Sigmoid colon (tissue), 7 donors: ENCODE data around the gene MSGN1. TPM values are rescaled to one million over a fixed set of nuclear protein-coding genes. Genes with fewer than 3 reads are reported as not detected.

Experiments used
- DNase-seq: peaks from one replicate; pipeline ENCODE4 v3.0.0-alpha.2; 2019
- H3K27ac ChIP-seq, 4 donors: fragments of 200-600 bp; sonication (generic); one replicate each; pipeline ENCODE4 v1.5.1; 2016 to 2019; ENCODE audit warnings: mild to moderate bottlenecking in 1 of 4
- H3K27me3 ChIP-seq, 3 donors: fragments of 200-600 bp; sonication (generic); one replicate each; pipeline ENCODE4 v1.5.1; 2019; ENCODE audit warnings: mild to moderate bottlenecking in 1 of 3
- H3K36me3 ChIP-seq, 4 donors: fragments of 200-600 bp; sonication (generic); one replicate each; pipeline ENCODE4 v1.5.1; 2016 to 2019
- H3K4me1 ChIP-seq, 4 donors: fragments of 200-600 bp; sonication (generic); one replicate each; pipeline ENCODE4 v1.5.1; 2017 to 2019
- H3K4me3 ChIP-seq, 4 donors: fragments of 200-600 bp; sonication (generic); one replicate each; pipeline ENCODE4 v1.5.1; 2017 to 2019; ENCODE audit warnings: mild to moderate bottlenecking in 2 of 4, moderate library complexity in 1 of 4
- H3K9me3 ChIP-seq, 4 donors: fragments of 200-600 bp in 3 of 4; sonication (generic) in 3 of 4; one replicate each; pipeline versions ENCODE4 v1.5.1 to v1.6.1; 2013 to 2019
- CTCF ChIP-seq, 4 experiments: fragments of 450-650 bp in 3 of 4; fragments of 200-600 bp in 1 of 4; IDR thresholded peaks; one replicate each; pipeline ENCODE4 v1.5.1; 2016 to 2019; ENCODE audit warnings: antibody characterized with exemption in 4 of 4, mild to moderate bottlenecking in 3 of 4, moderate library complexity in 2 of 4
- EP300 ChIP-seq, 4 donors: sonication (generic); formaldehyde crosslinking; IDR thresholded peaks; one replicate each; pipeline ENCODE4 v1.6.1; 2017; ENCODE audit warnings: antibody characterized with exemption in 4 of 4
- POLR2A ChIP-seq, 2 donors: fragments of 450-650 bp; IDR thresholded peaks; one replicate each; pipeline ENCODE4 v1.6.1; 2016; ENCODE audit warnings: antibody characterized with exemption in 2 of 2, mild to moderate bottlenecking in 2 of 2, moderate library complexity in 2 of 2
- POLR2AphosphoS5 ChIP-seq, 4 donors: sonication (generic); formaldehyde crosslinking; IDR thresholded peaks; one replicate each; pipeline ENCODE4 v1.6.1; 2017; ENCODE audit warnings: antibody characterized with exemption in 4 of 4
- WGBS, 2 donors: extraction: QIAGEN DNeasy Blood & Tissue Kit; methylation state at CpG; one replicate each; pipeline ENCODE4 v1.1.7; 2013; 5-methylcytosine and 5-hydroxymethylcytosine counted together
- intact Hi-C: fragments of 100-400 bp; cut with DNase I; formaldehyde crosslinking; loops from one replicate; pipeline ENCODE4 v1.15.1; 2023
- polyA plus RNA-seq, 3 donors: library from polyadenylated mRNA; stranded (reverse); fragments of 200-250 nt; gene quantifications; one replicate each; pipeline ENCODE4 v1.2.3, GENCODE V29; 2013
- total RNA-seq, 4 donors: library from RNA; depleted of rRNA; stranded (reverse); fragments of >200 nt; gene quantifications; one replicate each; pipeline ENCODE4 v1.1.0, GENCODE V29; 2016
- donor health status: healthy with polysubstance abuse.
- donor health status: Bipolar disorder and iron deficiency.
- donor health status: healthy.

Gene MSGN1
- total and polyA plus RNA-seq, 7 donors: 0.41 TPM; not detected in 6

DNA sequence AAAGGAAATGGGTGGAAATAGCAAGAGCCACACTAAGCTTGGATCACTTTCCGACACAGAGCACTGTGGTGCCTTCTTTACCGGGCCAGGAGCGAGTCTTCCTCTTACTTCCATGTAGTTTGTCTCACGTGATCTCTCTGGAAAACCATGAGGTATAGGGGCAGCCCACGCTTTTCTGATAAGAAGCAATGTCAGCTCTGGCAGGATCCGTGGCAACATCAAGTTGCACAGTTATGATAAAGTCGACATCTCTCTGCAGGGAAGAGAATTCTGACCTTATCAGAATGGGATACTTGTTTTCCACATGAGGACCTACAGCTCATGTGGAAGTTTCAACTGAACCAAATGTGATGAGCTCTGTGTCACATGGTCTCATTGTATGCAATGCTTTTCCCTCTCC, 29.5 kb downstream of the MSGN1 start:
- 93 to 94% methylated on average over 7 of the region's 7 CpGs for WGBS, 2 donors
- intact Hi-C loops: no loop called here
- Histone ChIP-seq H3K9me3 (no peaks in the 10 kb centered on the region), H3K36me3 (no peaks in the 10 kb centered on the region), H3K27me3 (no peaks in the 10 kb centered on the region), H3K4me3 (no peak overlapping the region), H3K27ac (no peak overlapping the region), H3K4me1 (no peaks in the 10 kb centered on the region)
- no peak for DNase-seq
- TF ChIP-seq CTCF (IDR thresholded peaks at IDR 0.05): no peak

DNA sequence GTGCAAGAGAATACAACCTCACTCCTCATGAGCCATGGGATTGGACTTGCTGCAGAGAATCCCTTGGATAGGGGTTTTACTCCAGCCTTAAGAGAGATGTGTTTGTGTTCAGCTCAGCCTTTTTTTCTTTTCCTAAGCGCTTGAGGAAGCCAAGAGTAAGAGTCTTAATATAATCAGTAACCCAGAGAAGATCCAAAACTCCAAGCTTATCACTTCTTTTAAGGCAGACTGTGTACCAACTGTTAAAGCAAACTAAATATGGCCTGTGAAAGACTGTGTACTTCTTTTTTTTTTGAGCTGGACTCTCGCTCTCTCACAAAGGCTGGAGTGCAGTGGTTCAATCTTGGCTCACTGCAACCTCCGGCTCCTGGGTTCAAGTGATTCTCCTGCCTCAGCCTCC, 30.4 kb downstream of the MSGN1 start:
- DNase-seq: no peak
- Histone ChIP-seq H3K36me3 (no peaks in the 10 kb centered on the region), H3K9me3 (no peaks in the 10 kb centered on the region), H3K4me1 (no peaks in the 10 kb centered on the region), H3K4me3 (no peak overlapping the region), H3K27ac (no peak overlapping the region), H3K27me3 (no peaks in the 10 kb centered on the region)
- TF ChIP-seq POLR2A (IDR thresholded peaks at IDR 0.05) (no peak), EP300 (IDR thresholded peaks at IDR 0.05) (no peak), CTCF (IDR thresholded peaks at IDR 0.05) (no peak), POLR2AphosphoS5 (IDR thresholded peaks at IDR 0.05) (no peak)
- intact Hi-C loops: no loop called here
- WGBS, 2 donors: 93 to 96% methylated on average over 3 of the region's 3 CpGs

DNA sequence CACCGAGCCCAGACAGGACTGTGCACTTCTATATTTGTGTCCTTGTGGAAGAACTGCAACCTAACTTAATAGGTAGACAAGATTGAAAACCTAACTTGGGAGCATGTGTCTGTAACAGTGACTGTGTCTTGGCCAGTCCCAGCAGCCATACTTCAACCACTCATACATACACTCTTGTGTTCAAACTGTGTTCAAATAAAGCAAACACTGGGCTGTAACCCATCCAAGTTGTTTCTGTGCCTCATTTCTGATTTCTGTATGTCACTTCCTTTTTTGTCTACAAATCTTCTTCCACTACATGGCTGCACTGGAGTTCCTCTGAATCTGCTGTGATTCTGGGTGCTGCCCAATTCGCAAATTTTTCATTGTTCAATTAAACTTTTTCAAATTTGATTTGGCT, 31.0 kb downstream of the MSGN1 start:
- WGBS, 2 donors: 93 to 94% methylated on average over 2 of the region's 2 CpGs
- intact Hi-C loops: no loop called here

GRCh38 chr2:17849275-17849674, 33.0 kb downstream of the MSGN1 start:
- Histone ChIP-seq H3K27ac (no peak overlapping the region), H3K36me3 (no peaks in the 10 kb centered on the region), H3K9me3 (no peaks in the 10 kb centered on the region), H3K4me1 (no peaks in the 10 kb centered on the region), H3K27me3 (no peaks in the 10 kb centered on the region), H3K4me3 (no peak overlapping the region)
- TF ChIP-seq EP300 (IDR thresholded peaks at IDR 0.05): no peak
- TF ChIP-seq POLR2AphosphoS5 (IDR thresholded peaks at IDR 0.05): no peak
- TF ChIP-seq POLR2A (IDR thresholded peaks at IDR 0.05): no peak
- no peak for TF ChIP-seq CTCF (IDR thresholded peaks at IDR 0.05)
- DNase-seq: no peak
- intact Hi-C loops: no loop called here
- 83 to 89% methylated on average over 5 of the region's 5 CpGs for WGBS, 2 donors

More for the DNA sequence above, 31.0 kb downstream of the MSGN1 start:
- no peaks in the 10 kb centered on the region for H3K36me3 ChIP-seq
- H3K4me1 ChIP-seq: no peaks in the 10 kb centered on the region
- H3K27me3 ChIP-seq: no peaks in the 10 kb centered on the region
- no peak for DNase-seq
- H3K9me3 ChIP-seq: no peaks in the 10 kb centered on the region
- no peak overlapping the region for H3K27ac ChIP-seq
- H3K4me3 ChIP-seq: no peak overlapping the region
- TF ChIP-seq POLR2AphosphoS5 (IDR thresholded peaks at IDR 0.05): no peak
- no peak for TF ChIP-seq CTCF (IDR thresholded peaks at IDR 0.05)
- no peak for TF ChIP-seq EP300 (IDR thresholded peaks at IDR 0.05)
- no peak for TF ChIP-seq POLR2A (IDR thresholded peaks at IDR 0.05)

DNA sequence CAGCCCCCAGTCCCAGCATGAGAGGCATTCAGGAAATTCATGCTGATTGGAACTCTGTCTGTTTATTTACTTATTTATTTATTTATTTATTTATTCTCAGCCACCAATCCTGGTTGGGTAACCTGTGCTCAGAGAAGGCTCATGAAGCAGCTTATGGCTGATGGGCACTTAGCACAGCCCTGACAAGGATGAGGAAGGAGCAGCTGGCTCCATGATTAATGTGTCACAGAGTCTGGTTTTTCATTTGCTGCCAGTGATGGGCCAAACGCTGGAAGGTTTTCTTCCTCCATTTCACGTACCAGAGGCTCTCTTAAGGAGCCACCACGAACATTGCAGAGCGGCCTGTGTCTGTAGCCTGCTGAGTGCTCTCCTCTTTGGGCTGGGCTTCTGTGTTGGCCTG, 33.9 kb downstream of the MSGN1 start:
- intact Hi-C loops: no loop called here
- TF ChIP-seq POLR2A (IDR thresholded peaks at IDR 0.05): no peak
- no peak for TF ChIP-seq POLR2AphosphoS5 (IDR thresholded peaks at IDR 0.05)
- no peak for TF ChIP-seq CTCF (IDR thresholded peaks at IDR 0.05)
- TF ChIP-seq EP300 (IDR thresholded peaks at IDR 0.05): no peak
- 86 to 92% methylated on average over 4 of the region's 4 CpGs for whole genome bisulfite sequencing, 2 donors
- no peaks in the 10 kb centered on the region for H3K4me1 ChIP-seq
- H3K27me3 ChIP-seq: no peaks in the 10 kb centered on the region
- H3K27ac ChIP-seq: no peak overlapping the region
- no peak overlapping the region for H3K4me3 ChIP-seq
- no peaks in the 10 kb centered on the region for H3K36me3 ChIP-seq
- DNase-seq: no peak
- no peaks in the 10 kb centered on the region for H3K9me3 ChIP-seq
